ENCODE results near the gene MLLT3. TPM values are rescaled to one million over a fixed set of nuclear protein-coding genes. Genes with fewer than 3 reads are reported as not detected.
A peak's percentile ranks its signal among the peaks of the same experiment; 100 is the strongest.

The MLLT3 gene
- total RNA-seq, 6 experiments from 2014 or later = 0.43 to 2.5 (median 1.2) TPM

DNA sequence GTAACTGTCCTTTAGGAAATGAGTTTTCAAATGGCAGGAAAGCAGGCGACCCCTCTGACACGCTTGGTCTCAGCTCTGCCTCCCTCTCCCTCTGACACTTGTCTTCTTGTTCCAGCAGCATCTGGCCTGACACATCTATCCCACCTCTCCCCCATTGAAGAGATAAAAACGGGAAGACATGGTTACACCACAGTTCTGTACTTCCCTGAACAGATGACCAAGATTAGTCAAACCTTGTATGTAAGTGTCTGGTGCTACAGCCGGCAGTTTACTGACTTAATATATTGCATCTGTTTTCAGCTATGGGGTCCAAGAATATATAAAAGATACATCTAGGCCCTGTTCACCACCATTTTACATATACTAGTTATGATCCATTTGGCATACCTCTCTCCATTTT, 29.6 kb upstream of the MLLT3 start:
- no peaks in the 10 kb centered on the region for H3K4me1 ChIP-seq
- no peak overlapping the region for H3K4me3 ChIP-seq
- ATAC-seq = no peak
- no peaks in the 10 kb centered on the region for H3K9me3 ChIP-seq
- H3K36me3 ChIP-seq = no peaks in the 10 kb centered on the region
- intact Hi-C loops (cut with DNase I) = no loop called here
- TF ChIP-seq POLR2A (IDR thresholded peaks at IDR 0.05) = no peak
- TF ChIP-seq CTCF (IDR thresholded peaks at IDR 0.05) = no peak
- WGBS (ENCODE audit: insufficient coverage, low coverage, low lambda C conversion rate, missing lambda C conversion rate) = 70% methylated on average over 4 of the region's 4 CpGs
- DNase-seq = no peak
- no peak overlapping the region for H3K27ac ChIP-seq
- H3K27me3 ChIP-seq = no peaks in the 10 kb centered on the region

GRCh38 chr9:20650750-20651299, 28.5 kb upstream of the MLLT3 start:
- Histone ChIP-seq H3K27ac (no peak overlapping the region), H3K9me3 (no peaks in the 10 kb centered on the region), H3K4me3 (no peak overlapping the region), H3K27me3 (no peaks in the 10 kb centered on the region), H3K4me1 (no peaks in the 10 kb centered on the region), H3K36me3 (no peaks in the 10 kb centered on the region)
- 58% methylated on average over 4 of the region's 4 CpGs for WGBS (ENCODE audit: insufficient coverage, low coverage, low lambda C conversion rate, missing lambda C conversion rate)
- ATAC-seq (peak in 1 of 4 donors; percentile 45), DNase-seq (no peak)
- no peak for TF ChIP-seq POLR2A (IDR thresholded peaks at IDR 0.05)
- TF ChIP-seq CTCF (IDR thresholded peaks at IDR 0.05) = no peak
- intact Hi-C loops (cut with DNase I) = no loop called here

- ATAC-seq (no peak), DNase-seq (no peak)
- H3K27me3 ChIP-seq = no peaks in the 10 kb centered on the region
- no peaks in the 10 kb centered on the region for H3K36me3 ChIP-seq
- H3K9me3 ChIP-seq = no peaks in the 10 kb centered on the region
- intact Hi-C loops (cut with DNase I) = no loop called here
- WGBS (ENCODE audit: insufficient coverage, low coverage, low lambda C conversion rate, missing lambda C conversion rate) = 100% methylated on average over 1 of the region's 4 CpGs
- H3K4me1 ChIP-seq = no peaks in the 10 kb centered on the region
- no peak for TF ChIP-seq POLR2A (IDR thresholded peaks at IDR 0.05)
- TF ChIP-seq CTCF (IDR thresholded peaks at IDR 0.05) = no peak
- H3K4me3 ChIP-seq = no peak overlapping the region
- H3K27ac ChIP-seq = no peak overlapping the region
These were observed 28.0 kb upstream of the MLLT3 start for GRCh38 chr9:20650313-20650712.

DNA sequence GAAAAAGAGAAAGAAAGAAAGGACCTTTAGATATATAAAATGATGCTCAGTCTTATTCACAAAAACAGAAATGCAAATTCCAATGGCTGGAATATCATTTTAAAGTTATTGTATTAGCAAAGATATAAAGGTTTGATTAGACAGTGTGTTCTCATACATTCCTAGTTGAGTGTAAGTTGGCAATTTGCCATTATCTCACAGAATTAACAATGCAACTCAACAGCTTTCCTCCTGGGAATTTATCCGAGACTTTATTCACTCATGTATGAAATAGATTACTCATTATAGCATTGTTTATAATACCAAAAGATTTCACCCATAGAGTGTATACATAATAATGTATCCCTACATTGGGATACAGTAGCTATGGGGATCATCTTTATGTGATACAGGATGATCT, 27.1 kb upstream of the MLLT3 start:
- no peaks in the 10 kb centered on the region for H3K27me3 ChIP-seq
- TF ChIP-seq CTCF (IDR thresholded peaks at IDR 0.05) (no peak), POLR2A (IDR thresholded peaks at IDR 0.05) (no peak)
- H3K9me3 ChIP-seq = no peaks in the 10 kb centered on the region
- H3K36me3 ChIP-seq = no peaks in the 10 kb centered on the region
- WGBS (ENCODE audit: insufficient coverage, low coverage, low lambda C conversion rate, missing lambda C conversion rate) = 44% methylated on average over 1 of the region's 1 CpG
- intact Hi-C loops (cut with DNase I) = no loop called here
- no peaks in the 10 kb centered on the region for H3K4me1 ChIP-seq
- ATAC-seq (no peak), DNase-seq (no peak)
- H3K27ac ChIP-seq = no peak overlapping the region
- no peak overlapping the region for H3K4me3 ChIP-seq

- Histone ChIP-seq H3K4me3 (no peak overlapping the region), H3K36me3 (no peaks in the 10 kb centered on the region), H3K4me1 (no peaks in the 10 kb centered on the region), H3K9me3 (no peaks in the 10 kb centered on the region), H3K27me3 (no peaks in the 10 kb centered on the region), H3K27ac (no peak overlapping the region)
- ATAC-seq (no peak), DNase-seq (no peak)
- TF ChIP-seq POLR2A (IDR thresholded peaks at IDR 0.05) = no peak
- TF ChIP-seq CTCF (IDR thresholded peaks at IDR 0.05) = no peak
- intact Hi-C loops (cut with DNase I) = no loop called here
- 88% methylated on average over 4 of the region's 4 CpGs for WGBS (ENCODE audit: insufficient coverage, low coverage, low lambda C conversion rate, missing lambda C conversion rate)
These were observed 24.4 kb upstream of the MLLT3 start for GRCh38 chr9:20646656-20647055.

Measured in right lobe of liver (tissue), 6 donors.